A204.1 (cell line): ENCODE data around the gene BACH2.
"Not testable (repeated sequence)": the region's sequence is repeated elsewhere in the genome, so short reads cannot be mapped to it uniquely, and the experiment has no call there.

Experiments
- FAIRE-seq: peaks from 2 replicates; lab custom pipeline; 2012; peaks lifted over from hg19 to GRCh38; lab: Jason Lieb, UNC

BACH2 gene

DNA sequence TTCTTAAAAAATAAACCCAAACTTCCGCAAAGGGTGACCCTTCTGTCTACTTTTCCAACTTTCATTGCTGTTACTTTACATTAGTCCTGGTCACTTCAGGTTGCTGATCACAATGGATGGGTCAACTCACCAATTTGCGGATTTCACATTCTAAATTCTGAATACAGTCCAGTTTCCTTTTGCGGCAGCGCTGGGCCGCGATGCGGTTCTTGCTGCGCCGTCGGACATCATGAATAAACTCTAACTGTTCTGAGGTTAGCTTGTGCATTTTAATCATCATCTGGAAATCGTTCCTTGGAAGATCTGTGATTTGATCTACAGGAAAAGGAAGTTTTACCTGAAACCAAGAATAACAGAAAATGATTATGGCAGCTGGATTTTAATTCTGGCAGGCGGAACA, 358.6 kb downstream of the BACH2 start:
- FAIRE-seq = no peak

DNA sequence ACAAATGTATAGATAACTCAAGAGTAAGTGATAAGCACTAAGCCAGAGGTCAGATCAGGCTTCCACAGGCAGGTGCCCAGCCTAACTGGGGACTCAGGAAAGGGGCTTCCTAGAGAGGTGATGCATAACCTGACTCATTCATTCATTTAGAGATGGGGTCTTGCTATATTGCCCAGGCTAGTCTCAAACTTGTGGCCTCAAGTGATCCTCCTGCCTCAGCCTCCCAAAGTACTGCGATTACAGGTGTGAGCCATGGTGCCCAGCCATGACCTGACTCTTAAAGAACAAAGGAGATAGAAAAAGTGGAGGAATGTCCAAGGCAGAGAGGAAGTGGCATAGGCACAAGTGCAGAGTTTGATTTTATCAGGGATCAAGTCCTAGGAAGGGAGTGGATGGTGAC, 360.5 kb downstream of the BACH2 start:
- FAIRE-seq = no peak

DNA sequence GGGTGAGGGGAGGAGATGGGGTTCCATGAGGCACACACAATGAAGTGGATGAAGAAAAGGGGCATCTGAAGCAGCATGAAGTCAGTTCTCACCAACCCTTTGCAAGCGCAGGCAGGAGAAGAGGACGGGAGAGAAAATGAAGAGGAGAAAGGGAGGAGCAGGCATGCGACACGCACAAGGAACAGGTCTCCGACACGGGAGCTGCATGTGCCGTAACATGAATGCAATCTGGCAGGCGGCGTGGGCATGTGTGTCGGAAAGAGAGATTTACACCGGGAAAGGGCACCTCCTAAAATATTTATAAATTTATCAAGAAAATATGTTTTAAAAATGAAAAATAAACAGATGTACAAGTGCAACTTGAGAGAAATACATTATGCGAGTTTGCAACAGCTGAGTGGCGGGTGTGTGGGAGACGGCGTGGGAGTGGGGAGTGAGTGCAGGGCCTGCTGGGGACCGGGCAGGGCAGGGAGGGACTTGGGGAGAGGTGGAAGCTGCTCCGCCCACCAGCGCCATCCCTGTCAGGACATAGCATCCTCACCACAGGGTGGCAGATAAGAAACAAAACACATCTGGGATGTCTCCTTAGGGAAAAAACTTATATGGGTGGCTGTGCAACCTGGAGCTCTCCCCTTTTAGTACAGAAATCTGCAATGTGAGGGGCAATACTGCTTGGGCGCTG, 361.8 kb downstream of the BACH2 start:
- FAIRE-seq = no peak

DNA sequence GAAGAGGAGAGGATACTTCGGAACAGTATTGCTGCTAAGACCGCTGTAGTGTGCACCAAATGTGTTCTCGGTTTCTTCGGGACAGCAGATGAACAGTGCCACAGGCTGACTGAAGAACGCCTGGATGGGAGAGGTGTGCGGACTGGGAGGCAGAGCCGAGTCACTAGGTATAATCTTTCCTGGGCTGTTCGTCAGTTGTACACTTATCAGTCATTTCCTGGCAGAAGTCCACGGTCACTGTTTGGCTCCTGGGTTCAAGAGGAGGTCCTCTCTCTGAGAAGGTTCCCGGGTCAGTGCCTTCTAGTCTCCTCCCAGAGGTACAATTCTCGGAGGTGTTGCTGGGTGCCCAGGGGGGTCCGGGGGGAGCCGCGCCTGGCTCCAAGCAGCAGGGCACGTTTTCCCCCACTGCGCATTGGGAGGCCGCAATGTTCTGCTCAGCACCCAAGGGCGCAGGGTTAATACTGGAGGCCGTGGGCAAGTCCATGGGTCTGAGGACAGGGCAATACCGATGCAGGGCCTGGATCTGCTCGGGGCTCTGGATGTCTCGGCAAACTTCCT, 364.3 kb downstream of the BACH2 start:
- no peak for FAIRE-seq

DNA sequence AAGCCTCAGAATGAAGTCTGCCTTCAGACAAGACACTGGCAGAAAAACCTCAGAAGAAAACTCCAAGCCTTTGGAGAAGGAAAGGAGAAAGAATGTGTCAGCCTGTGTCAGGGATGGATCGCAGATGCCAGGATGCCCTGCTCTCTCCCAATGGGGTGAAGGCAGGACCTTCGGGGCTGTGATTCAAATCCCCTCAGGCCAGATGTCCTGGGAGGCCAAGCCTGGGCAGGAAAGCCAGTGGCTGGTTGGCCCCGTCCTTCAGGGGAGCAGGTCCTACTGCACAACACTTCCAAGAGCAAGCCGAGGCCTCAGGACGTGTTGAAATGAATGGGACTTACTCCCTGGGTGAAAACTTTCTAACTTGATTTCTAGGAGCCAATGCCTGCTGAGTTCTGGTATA, 365.9 kb downstream of the BACH2 start:
- FAIRE-seq = no peak

DNA sequence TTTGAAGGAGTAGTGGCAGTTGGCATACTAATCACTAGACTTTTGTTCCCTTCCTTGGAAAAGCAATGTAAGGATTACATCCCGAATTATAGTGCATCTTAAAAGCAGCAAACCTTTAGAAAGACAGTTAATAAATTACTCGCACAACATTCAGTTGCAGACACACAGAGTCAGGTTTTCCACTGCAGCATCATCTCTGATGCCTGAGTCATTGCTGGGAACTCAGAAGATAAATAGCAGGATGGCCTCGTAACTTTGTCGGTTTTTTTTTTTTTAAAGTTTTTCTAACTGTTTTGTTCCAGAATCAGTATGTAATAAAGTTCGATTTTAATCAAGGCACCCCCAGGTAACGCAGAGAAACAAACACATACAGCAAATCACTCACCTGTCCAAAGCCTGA, 368.0 kb downstream of the BACH2 start:
- FAIRE-seq = no peak

DNA sequence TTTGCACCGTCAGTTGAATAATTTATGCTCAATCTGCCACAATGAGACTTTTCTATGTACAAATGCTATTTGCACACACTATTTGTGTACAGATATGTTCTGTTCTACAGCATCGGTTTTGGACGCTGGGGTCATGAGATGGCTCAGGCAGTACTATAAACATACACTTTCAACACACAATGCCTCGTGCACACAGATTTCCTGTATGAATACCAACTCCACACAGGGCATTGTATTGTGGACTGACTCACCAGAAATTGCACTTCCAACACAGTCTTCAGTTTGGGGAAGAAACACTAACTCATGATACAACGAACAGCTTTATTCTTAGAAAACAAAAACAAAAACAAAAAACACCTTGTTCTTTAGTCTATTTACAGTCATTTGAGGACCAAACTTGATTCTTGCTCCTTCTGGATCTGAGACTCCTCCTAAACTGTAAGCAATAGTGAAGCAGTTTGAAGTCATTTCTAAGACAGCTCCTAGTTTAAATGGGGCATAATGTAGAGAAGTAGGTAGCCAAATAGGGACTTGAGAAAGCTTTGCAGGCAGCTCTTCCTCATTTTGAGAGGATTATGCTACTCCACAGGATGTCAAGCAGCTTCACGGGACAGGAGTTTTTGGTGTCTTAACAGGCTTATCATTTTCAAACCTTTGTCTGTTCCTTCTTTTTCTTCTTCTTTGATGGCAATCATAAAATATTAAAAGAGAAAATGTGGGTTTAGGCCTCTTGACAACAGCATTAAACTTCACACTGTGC, 368.7 kb downstream of the BACH2 start:
- FAIRE-seq = no peak

DNA sequence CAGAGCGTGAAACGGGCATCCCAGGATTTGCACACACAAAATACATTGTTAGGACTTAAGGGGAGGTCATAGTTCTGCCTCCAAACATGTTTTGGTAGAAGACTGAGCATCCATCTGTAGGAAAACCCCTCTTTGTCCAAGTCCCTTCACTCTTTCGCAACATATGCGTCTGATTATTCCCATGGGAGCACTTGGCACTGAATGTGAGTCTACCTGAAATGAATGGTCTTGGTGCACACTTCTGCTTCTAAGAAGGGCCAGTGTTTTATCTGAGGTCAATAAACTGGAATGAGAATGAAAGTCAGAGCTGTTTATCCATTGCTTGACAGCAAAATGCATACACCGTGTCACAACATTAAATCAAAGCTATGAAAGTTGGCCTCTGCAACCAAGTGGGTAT, 369.4 kb downstream of the BACH2 start:
- no peak for FAIRE-seq

DNA sequence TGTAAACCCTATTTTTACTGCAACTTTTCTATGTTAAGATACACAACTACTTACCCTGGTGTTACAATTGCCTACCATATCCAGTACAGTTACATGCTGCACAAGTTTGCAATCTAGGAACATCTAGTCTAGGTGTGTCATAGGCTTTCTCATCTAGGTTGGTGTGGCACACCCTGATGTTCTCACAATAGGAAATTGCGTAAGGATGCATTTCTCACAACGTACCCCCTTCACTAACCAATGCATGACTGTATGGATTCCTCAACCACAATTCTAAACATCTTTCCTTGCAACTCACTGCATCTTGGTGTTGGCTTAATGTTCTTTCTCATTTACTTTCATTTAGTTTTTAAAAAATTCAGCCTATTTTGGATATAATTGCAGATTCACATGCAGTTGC, 370.8 kb downstream of the BACH2 start:
- no peak for FAIRE-seq

DNA sequence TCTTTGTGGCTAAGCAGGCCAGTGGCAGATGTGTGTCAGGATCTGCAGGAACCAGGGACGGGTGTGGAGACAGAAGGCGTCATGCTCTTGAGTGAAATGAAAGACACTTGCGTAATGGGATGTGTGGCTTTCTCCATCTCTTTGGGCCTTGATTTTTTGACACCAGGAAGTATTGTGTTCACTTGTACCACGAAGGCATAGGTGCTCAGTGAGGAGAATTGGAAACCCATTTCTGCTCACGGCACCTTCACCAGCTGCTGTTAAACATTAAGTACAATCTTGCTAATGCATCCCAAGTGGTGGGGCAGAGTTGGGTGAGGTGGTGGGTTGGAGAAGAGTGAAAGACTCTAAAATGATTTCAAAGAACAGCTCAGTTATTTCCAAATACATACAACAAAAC, 372.4 kb downstream of the BACH2 start:
- no peak for FAIRE-seq

DNA sequence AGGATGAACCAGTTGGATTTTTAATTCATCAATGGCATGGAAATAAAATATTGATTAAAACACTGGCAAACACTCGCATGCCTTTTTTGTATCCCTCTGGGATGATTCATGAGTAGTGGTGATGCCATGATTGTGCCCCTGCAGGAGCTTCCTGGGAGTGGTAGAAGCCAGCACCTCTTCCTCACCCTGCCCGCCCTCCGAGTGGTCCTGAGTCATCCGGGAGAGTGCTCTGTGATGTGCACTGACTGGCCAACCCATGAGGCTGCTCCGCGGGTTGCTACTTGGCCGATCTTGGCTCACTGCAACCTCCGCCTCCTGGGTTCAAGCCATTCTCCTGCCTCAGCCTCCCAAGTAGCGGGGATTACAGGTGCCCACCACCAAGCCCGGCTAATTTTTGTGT, 375.0 kb downstream of the BACH2 start:
- FAIRE-seq = no peak

DNA sequence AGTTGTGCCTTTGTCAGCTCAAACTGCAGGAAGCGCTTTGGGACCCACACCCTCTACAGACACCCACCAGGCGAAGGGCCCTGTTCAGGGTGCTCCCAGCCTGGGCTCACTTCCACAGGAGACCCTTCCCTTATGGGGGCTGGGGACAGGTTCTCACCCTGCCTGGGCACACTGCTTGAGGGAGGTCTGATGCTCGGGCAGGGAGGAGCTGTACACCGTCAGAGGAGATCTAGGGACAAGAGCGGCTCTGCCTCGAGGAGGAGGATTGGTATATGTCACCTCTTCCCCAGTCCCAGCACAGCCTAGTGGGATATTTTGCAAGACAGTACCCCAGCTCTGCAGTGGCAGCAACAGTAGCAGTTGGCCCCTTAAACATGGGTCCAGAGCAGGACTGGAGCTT, 375.4 kb downstream of the BACH2 start:
- FAIRE-seq = no peak

DNA sequence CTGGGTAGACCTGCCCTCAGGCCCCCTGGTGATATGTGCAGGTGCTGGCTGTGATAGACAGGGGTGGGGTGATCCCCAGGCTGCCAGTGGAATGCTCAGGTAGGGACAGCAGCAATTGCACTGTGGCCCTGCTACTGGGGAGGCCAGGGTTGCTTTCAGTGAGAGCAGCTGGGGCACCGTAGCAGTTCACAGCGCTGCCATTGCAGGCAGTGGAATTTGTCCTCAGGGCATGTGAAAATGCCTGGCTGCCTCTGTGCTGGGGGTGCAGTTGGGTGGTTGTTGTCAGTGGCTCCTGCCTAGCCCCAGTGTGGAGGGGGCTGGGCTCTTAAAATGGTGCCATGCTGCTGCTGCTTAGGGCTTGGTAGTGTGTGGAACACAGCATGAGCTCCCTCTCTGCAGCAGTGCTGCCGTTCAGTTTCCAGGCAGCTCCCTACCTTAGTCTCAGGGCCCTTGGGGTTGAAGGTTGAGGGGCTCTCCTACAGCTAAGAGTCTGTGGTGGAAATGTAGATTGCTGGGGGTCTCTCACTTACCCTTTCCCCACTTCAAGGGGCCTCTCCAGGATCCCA, 378.8 kb downstream of the BACH2 start:
- FAIRE-seq = no peak

DNA sequence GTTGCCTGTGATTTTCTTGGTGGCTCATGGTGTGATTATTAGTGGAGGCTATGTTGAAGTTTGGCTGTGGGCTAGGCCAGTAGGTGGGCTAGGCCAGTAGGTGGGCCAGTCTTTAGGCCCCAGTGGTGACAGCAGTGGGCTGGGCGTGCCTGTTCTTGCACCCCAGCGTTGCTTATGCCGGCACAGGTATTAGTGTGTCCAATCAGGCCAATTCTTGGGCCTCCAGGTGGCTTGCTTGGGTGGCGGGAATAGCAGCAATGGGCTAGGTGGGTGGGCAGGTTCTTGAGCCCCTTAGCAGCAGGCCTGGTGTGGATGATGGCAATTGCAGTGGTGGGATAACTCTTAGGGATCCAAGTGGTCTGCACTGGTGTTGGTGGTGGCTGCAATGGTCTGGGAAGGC, 379.4 kb downstream of the BACH2 start:
- no peak for FAIRE-seq

DNA sequence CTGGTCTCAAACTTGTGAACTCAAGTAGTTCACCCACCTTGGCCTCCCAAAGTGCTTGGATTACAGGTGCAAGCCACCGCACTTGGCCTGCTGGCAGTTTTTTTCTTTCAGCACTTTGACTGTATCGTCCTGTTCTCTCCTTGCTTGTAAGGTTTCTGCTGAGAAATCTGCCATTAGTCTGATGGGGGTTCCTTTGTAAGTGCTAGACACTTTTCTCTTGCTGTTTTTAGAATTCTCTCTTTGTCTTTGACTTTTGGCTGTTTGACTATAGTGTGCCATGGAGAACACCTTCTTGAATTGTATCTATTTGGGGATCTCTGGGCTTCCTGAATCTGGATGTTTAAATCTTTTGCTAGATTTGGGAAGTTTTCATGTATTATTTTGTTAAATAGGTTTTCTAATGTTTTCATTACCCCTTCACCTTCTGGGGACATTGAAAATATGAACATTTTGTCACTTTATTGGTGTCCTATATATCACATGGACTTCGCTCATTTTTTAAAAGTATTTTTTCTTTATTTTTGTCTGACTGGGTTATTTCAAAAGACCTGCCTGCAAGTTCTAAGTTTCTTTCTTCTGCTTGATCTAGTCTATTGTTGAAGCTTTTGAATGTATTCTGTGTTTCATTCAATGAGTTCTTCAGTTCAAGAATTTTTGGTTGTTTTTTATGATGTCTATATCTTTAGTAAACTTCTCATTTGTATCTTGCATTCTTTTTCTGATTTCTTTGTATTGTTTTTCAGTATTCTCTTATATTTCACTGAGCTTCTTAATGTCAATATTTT, 380.3 kb downstream of the BACH2 start:
- no peak for FAIRE-seq

DNA sequence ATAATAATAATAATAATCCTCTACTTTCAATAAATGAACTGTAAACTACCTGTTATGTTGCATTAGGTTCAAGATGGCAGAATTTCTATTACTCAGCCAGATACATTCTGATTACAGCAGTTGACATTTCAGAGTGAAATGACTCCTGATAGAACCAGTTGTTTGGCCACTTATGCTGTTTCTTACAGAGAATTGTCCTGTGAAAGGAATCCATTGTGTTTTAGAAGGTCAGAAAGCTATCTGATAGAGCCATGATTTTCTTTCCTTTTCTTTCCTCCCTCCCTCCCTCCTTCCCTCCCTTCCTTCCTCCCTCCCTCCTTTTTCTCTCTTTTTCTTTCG, 385.8 kb downstream of the BACH2 start:
- FAIRE-seq = no peak

DNA sequence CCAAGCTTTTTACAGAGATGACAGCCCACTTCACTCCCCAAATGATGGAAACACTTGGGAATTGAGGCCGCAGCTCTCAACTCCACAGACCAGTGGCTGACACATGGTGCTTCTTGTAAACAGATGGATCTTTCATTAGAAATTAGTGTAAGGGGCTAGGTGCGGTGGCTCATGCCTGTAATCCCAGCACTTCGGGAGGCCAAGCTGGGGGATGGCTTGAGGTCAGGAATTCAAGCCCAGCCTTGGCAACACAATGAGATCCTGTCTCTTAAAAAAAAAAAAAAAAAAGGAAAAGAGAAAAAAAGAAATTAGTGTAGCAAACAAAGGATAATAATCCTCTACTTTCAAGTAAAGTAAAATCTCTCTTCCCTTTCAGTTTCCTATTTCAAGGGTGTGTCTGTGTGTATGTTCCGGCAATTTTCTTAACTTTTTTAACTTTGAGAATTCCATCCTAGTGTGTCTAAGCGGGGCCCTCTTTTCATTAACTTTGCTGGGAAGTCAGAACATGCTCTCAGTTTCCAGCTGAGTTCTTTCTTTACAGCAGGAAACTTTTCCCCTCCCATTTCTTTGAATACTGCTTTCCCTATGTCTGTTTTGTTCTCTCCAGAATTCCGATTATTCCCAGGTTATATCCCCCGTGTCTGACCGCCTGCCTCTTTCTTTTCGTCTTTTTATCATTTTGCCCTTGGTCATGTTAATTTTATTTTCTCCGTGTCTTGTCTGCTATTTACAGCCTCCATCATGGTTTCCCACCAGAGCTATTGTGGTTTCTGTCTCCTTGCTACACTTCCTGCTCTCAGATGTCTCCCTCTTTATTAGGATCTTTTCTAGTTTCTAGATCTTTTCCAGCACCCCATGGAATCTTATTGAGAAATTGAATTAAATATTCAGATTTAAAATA, 386.4 kb downstream of the BACH2 start:
- FAIRE-seq = not testable (repeated sequence)

DNA sequence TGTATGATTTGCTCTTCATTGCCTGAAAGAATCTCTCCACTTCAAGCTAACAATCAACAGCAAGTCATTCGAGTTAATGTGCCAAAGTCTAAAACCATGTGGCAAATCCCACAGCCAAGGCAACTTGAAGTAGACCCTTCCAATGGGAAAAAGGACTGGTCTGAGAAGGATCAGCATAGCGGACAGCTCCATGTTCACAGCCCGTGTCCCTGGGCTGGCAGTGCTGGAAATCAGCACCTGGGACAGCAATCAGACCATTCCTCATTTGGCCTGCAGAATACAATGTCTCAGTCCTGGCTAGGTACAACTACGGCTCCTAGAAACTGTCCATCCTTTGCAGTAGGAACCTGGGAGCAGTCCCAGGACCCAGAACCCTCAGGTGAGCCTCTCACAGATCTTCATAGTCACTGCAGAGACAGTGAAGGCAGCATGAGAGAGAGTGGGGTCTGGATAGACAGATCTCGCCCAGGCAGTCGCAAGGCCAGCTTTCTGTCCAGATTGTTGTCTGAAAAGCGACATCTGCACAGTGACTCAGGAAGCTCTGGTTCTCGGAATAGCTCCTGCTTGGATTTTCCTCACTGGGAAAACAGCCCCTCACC, 401.3 kb downstream of the BACH2 start:
- FAIRE-seq = no peak

DNA sequence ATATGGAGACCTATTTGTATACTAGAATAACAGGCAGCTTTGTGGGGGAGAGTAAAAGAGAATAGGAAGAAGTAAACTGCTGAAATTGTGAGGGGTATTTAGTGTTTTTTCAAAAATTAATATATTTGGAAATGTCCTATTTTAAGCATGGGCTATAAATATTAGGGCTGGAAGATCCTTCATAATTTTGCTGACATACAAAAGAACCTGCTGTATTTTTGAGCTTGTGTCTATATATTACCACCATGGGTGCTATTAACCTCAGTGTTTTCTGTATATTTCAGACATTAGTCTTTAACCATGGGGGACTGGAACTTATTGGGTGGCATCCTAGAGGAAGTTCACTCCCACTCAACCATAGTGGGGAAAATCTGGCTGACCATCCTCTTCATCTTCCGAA, 402.5 kb downstream of the BACH2 start, which contains the start of gene GJA10:
GJA10 (plus strand) TSS at position 301 of the 400 bp plus-strand sequence; CDS start at position 301, 0 bp downstream.
- no peak for FAIRE-seq

DNA sequence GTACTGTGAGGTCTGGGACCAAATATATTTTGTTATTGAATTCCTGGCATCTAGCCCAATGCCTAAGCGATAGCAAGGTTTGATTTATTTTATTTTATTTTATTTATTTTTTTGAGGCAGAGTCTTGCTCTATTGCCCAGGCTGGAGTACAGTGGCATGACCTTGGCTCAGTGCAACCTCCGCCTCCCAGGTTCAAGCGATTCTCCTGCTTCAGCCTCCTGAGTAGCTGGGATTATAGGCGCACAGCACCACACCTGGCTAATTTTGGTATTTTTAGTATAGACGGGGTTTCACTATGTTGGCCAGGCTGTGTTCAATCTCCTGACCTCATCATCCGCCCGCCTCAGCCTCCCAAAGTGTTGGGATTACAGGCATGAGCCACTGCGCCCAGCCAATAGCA, 404.1 kb downstream of the BACH2 start:
- not testable (repeated sequence) for FAIRE-seq
